Glutamatergic neuron (in vitro differentiated cells): ENCODE results near the gene GPR153. TPM values are rescaled to one million over a fixed set of nuclear protein-coding genes. Genes with fewer than 3 reads are reported as not detected.
A peak's percentile ranks its signal among the peaks of the same experiment; 100 is the strongest.

Experiments used
- DNase-seq: peaks from one replicate; pipeline ENCODE4 v3.0.0; 2022
- H3K27ac Mint-ChIP-seq: one replicate; pipeline ENCODE4 v1.8.0; 2020; ENCODE audit warnings: mild to moderate bottlenecking, mixed read lengths, inconsistent platforms; ENCODE audit not compliant: unreplicated experiment
- H3K27me3 Mint-ChIP-seq: one replicate; pipeline ENCODE4 v1.8.0; 2020; ENCODE audit warnings: mild to moderate bottlenecking, moderate library complexity, mixed read lengths, inconsistent platforms; ENCODE audit not compliant: unreplicated experiment
- H3K36me3 Mint-ChIP-seq: one replicate; pipeline ENCODE4 v1.8.0; 2020; ENCODE audit warnings: mild to moderate bottlenecking, mixed read lengths, inconsistent platforms; ENCODE audit not compliant: unreplicated experiment
- H3K4me1 Mint-ChIP-seq: one replicate; pipeline ENCODE4 v1.8.0; 2020; ENCODE audit warnings: mild to moderate bottlenecking, low read depth, mixed read lengths, inconsistent platforms; ENCODE audit not compliant: unreplicated experiment
- H3K4me3 Mint-ChIP-seq: one replicate; pipeline ENCODE4 v1.8.0; 2020; ENCODE audit warnings: mild to moderate bottlenecking, mixed read lengths, inconsistent platforms; ENCODE audit not compliant: unreplicated experiment
- H3K9me3 Mint-ChIP-seq: one replicate; pipeline ENCODE4 v1.8.0; 2020; ENCODE audit warnings: mild to moderate bottlenecking, moderate library complexity, mixed read lengths, inconsistent platforms; ENCODE audit not compliant: unreplicated experiment
- CTCF ChIP-seq: fragments of 200-600 bp; sonication (generic); IDR thresholded peaks from one replicate; pipeline ENCODE4 v1.5.0; 2021; ENCODE audit not compliant: partially characterized antibody, unreplicated experiment
- total RNA-seq: library from RNA; stranded (reverse); fragmentation: NEBNext Ultra II Directional; extraction: Animal tissue kit (Norgen Biotek cat#: 25700); gene quantifications from one replicate; pipeline ENCODE4 v1.2.1, GENCODE V29; 2021; ENCODE audit not compliant: unreplicated experiment

The GPR153 gene
- total RNA-seq, 1 donor from 2014 or later: 174 TPM

- H3K36me3 Mint-ChIP-seq: no peaks in the 10 kb centered on the region
- H3K4me1 Mint-ChIP-seq: peaks cover 10% of the 10 kb centered on the region
- peaks cover 13% of the 10 kb centered on the region for H3K9me3 Mint-ChIP-seq
- H3K27ac Mint-ChIP-seq: peak overlapping the region; percentile 39
- peak overlapping the region; percentile 18 for H3K4me3 Mint-ChIP-seq
- DNase-seq: no peak
- no peak for TF ChIP-seq CTCF
- peaks cover 10% of the 10 kb centered on the region for H3K27me3 Mint-ChIP-seq
Observed at GRCh38 chr1:6239213-6239752, 21.6 kb downstream of the GPR153 start.

- Mint-ChIP-seq H3K36me3 (peaks cover 4% of the 10 kb centered on the region), H3K27ac (no peak overlapping the region), H3K27me3 (peaks cover 8% of the 10 kb centered on the region), H3K4me3 (no peak overlapping the region), H3K9me3 (peaks cover 17% of the 10 kb centered on the region), H3K4me1 (peaks cover 17% of the 10 kb centered on the region)
- no peak for DNase-seq
- TF ChIP-seq CTCF: no peak
Observed at GRCh38 chr1:6237093-6237492, 23.8 kb downstream of the GPR153 start.

- peak overlapping the region; percentile 70 for H3K27ac Mint-ChIP-seq
- H3K9me3 Mint-ChIP-seq: peaks cover 17% of the 10 kb centered on the region
- H3K27me3 Mint-ChIP-seq: peaks cover 8% of the 10 kb centered on the region
Observed at GRCh38 chr1:6235296-6235677, 25.6 kb downstream of the GPR153 start.

GRCh38 chr1:6234502-6235295 is 26.2 kb downstream of the GPR153 start:
- H3K9me3 Mint-ChIP-seq: peaks cover 17% of the 10 kb centered on the region
- H3K4me3 Mint-ChIP-seq: peak overlapping the region; percentile 91
- H3K4me1 Mint-ChIP-seq: peaks cover 10% of the 10 kb centered on the region
- no peak for DNase-seq
- no peak for TF ChIP-seq CTCF
- H3K36me3 Mint-ChIP-seq: peaks cover 4% of the 10 kb centered on the region
- H3K27ac Mint-ChIP-seq: peak overlapping the region; percentile 82
- H3K27me3 Mint-ChIP-seq: peaks cover 6% of the 10 kb centered on the region

More at GRCh38 chr1:6235296-6235677, 25.6 kb downstream of the GPR153 start:
- no peak for TF ChIP-seq CTCF
- DNase-seq: no peak
- Mint-ChIP-seq H3K4me1 (peaks cover 12% of the 10 kb centered on the region), H3K36me3 (peaks cover 4% of the 10 kb centered on the region), H3K4me3 (peak overlapping the region; percentile 91)

GRCh38 chr1:6233376-6233775 is 27.5 kb downstream of the GPR153 start:
- H3K27me3 Mint-ChIP-seq: peaks cover 6% of the 10 kb centered on the region

More at GRCh38 chr1:6233376-6233775, 27.5 kb downstream of the GPR153 start:
- Mint-ChIP-seq H3K36me3 (peaks cover 4% of the 10 kb centered on the region), H3K27ac (no peak overlapping the region), H3K4me3 (peak overlapping the region; percentile 52), H3K9me3 (peaks cover 17% of the 10 kb centered on the region), H3K4me1 (peaks cover 10% of the 10 kb centered on the region)
- no peak for TF ChIP-seq CTCF
- DNase-seq: no peak
